AG10803 (cell line): ENCODE results near the gene PLEKHG2.

ENCODE experiments used
- DNase-seq: peaks from one replicate; pipeline ENCODE4 v3.0.0; 2010; ENCODE audit warnings: low read depth
- H3K4me3 ChIP-seq: 2 replicates; pipeline ENCODE4 v1.5.1; 2011; ENCODE audit warnings: mild to moderate bottlenecking, low read length, control low read depth
- CTCF ChIP-seq: conservative IDR thresholded peaks from 2 replicates; pipeline ENCODE4 v1.5.1; 2011; ENCODE audit warnings: mild to moderate bottlenecking, low read length, control low read depth, inconsistent platforms

The PLEKHG2 gene

GRCh38 chr19:39413272-39413910, 922 bp downstream of the PLEKHG2 start:
- peak; percentile 67 for DNase-seq
- TF ChIP-seq CTCF = no peak
- peak overlapping the region; percentile 87 for H3K4me3 ChIP-seq

- peak; percentile 43 for TF ChIP-seq CTCF
- H3K4me3 ChIP-seq = peak overlapping the region; percentile 87
- peak; percentile 40 for DNase-seq
These were observed 1.6 kb downstream of the PLEKHG2 start for GRCh38 chr19:39413911-39414608.

GRCh38 chr19:39415111-39416046, 2.9 kb downstream of the PLEKHG2 start:
- no peak for TF ChIP-seq CTCF
- H3K4me3 ChIP-seq = peak overlapping the region; percentile 87
- DNase-seq = no peak

DNA sequence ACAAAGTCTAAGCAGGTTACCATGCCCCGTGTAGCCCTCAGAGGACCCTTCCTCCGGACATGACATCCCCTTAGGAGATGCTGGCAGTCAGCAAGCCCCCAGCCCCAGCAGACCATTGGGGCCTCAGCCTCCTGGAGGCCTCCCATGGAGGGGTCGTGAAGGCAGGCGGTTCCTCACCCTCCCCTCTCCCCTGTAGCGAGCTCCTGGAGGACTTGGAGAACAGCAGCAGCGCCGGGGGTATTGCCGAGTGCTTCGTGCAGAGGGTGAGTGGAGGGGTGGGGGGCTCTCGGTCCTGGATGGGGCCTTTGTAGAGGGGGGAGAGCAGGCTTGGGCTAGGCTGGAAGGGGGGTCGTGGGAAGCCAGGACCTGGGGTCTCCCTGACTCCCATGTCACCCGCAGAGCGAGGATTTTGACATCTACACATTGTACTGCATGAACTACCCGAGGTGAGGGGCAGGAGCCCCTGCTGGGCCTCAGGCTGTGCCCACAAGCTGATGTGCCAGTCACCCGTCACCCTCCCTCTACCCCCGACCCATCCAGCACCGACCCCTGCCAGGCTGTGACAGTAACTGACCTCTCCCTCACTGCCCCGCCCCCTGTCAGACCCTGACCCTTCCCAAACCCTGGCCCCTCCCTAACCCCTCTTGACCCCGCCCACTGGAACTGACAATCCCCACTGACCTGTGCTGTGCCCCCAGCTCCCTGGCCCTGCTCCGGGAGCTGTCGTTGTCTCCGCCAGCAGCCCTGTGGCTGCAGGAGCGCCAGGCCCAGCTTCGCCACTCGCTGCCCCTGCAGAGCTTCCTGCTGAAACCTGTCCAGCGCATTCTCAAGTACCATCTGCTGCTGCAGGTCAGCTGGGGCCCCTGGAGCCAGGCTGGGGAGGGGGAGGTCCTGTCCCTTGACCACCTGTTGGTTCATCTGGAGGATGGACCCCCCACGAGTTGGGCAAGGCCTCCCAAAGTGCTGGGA, 4.0 kb downstream of the PLEKHG2 start:
- no peak overlapping the region; the same call in 1 of the 2 replicates for H3K4me3 ChIP-seq
- no peak for TF ChIP-seq CTCF
- no peak for DNase-seq

GRCh38 chr19:39417463-39418181, 5.2 kb downstream of the PLEKHG2 start:
- DNase-seq = no peak
- H3K4me3 ChIP-seq = no peak overlapping the region
- TF ChIP-seq CTCF = no peak

DNA sequence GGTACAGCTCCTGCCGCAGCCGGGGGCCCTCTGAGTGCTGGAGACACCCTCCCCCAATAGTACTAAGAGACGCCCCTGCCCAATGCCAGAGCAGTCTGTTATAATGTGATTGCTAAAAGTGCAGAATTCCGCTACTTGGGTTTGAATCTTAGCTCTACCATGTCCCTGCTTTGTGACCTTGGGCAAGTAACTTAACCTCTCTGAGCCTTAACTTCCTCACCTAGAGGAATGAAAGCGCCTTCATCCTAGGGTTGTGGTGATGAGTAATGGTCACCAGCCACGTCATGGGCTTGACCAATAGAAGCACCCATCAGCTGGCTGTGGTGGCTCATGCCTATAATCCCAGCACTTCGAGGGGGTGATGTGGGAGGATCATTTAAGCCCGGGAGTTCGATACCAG, 6.5 kb downstream of the PLEKHG2 start:
- no peak overlapping the region for H3K4me3 ChIP-seq
- no peak for TF ChIP-seq CTCF
- DNase-seq = no peak
